GM23338 (cell line): ENCODE measurements around the gene GLCE. TPM values are rescaled to one million over a fixed set of nuclear protein-coding genes. Genes with fewer than 3 reads are reported as not detected.

ENCODE experiments used
- ATAC-seq: fragments of 200-7000 bp; cut with Tn5 transposase; 3 replicates; pipeline ENCODE4 v1.9.1; 2020
- DNase-seq: peaks from one replicate; pipeline ENCODE4 v3.0.0-alpha.2; 2015; ENCODE audit warnings: low spot score
- H2AFZ ChIP-seq: fragments of 200-600 bp; sonication (generic); 2 replicates; pipeline ENCODE4 v1.8.0; 2016; ENCODE audit warnings: antibody characterized with exemption, mild to moderate bottlenecking, moderate library complexity
- H3F3A ChIP-seq: fragments of 200-600 bp; sonication (generic); replicated peaks from 2 replicates; pipeline ENCODE4 v1.8.0; 2017; ENCODE audit warnings: antibody characterized with exemption, mixed run types, low read depth
- H3K27ac ChIP-seq: fragments of 200-600 bp; sonication (generic); 2 replicates; pipeline ENCODE4 v1.6.1; 2016; ENCODE audit warnings: low read depth
- H3K27me3 ChIP-seq: fragments of 200-600 bp; sonication (generic); 2 replicates; pipeline ENCODE4 v1.8.0; 2016; ENCODE audit warnings: mild to moderate bottlenecking, mixed run types, moderate library complexity; ENCODE audit not compliant: insufficient read depth
- H3K36me3 ChIP-seq: fragments of 200-600 bp; sonication (generic); 2 replicates; pipeline ENCODE4 v1.8.0; 2016; ENCODE audit warnings: mild to moderate bottlenecking; ENCODE audit not compliant: insufficient read depth
- H3K4me1 ChIP-seq: fragments of 200-600 bp; sonication (generic); 2 replicates; pipeline ENCODE4 v1.8.0; 2016; ENCODE audit warnings: mild to moderate bottlenecking, moderate library complexity; ENCODE audit not compliant: insufficient read depth
- H3K4me2 ChIP-seq: fragments of 200-600 bp; sonication (generic); 2 replicates; pipeline ENCODE4 v1.7.1; 2017; ENCODE audit warnings: mixed run types
- H3K4me3 ChIP-seq: fragments of 200-600 bp; sonication (generic); 2 replicates; pipeline ENCODE4 v1.6.1; 2016; ENCODE audit warnings: mixed run types
- H3K79me2 ChIP-seq: fragments of 200-600 bp; sonication (generic); replicated peaks from 2 replicates; pipeline ENCODE4 v1.8.0; 2017; ENCODE audit warnings: mild to moderate bottlenecking; ENCODE audit not compliant: insufficient read depth
- H3K9me2 ChIP-seq: fragments of 200-600 bp; sonication (generic); 2 replicates; pipeline ENCODE4 v1.8.0; 2017; ENCODE audit not compliant: insufficient read depth
- H4K20me1 ChIP-seq: fragments of 200-600 bp; sonication (generic); replicated peaks from 2 replicates; pipeline ENCODE4 v1.8.0; 2017; ENCODE audit warnings: mild to moderate bottlenecking; ENCODE audit not compliant: insufficient read depth
- H3K27ac Mint-ChIP-seq: 2 replicates; pipeline ENCODE4 v1.8.0; 2020; ENCODE audit warnings: inconsistent platforms, mild to moderate bottlenecking, moderate library complexity, mixed read lengths
- H3K27me3 Mint-ChIP-seq: 3 replicates; pipeline ENCODE4 v1.8.0; 2022; ENCODE audit warnings: low read depth, mild to moderate bottlenecking, moderate library complexity, mixed read lengths, inconsistent platforms; ENCODE audit not compliant: insufficient read depth, poor library complexity
- H3K36me3 Mint-ChIP-seq: 3 replicates; pipeline ENCODE4 v1.8.0; 2021; ENCODE audit warnings: low read depth, mild to moderate bottlenecking, inconsistent platforms, moderate library complexity, mixed read lengths
- H3K4me1 Mint-ChIP-seq: 3 replicates; pipeline ENCODE4 v1.8.0; 2020; ENCODE audit warnings: mild to moderate bottlenecking, inconsistent platforms, mixed read lengths
- H3K4me3 Mint-ChIP-seq: 3 replicates; pipeline ENCODE4 v1.8.0; 2021; ENCODE audit warnings: moderate library complexity, mild to moderate bottlenecking, inconsistent platforms, mixed read lengths
- H3K9me3 Mint-ChIP-seq: 3 replicates; pipeline ENCODE4 v1.8.0; 2020; ENCODE audit warnings: moderate library complexity, mild to moderate bottlenecking, inconsistent platforms, mixed read lengths
- CREB1 ChIP-seq: fragments of 250-450 bp; sonication (Bioruptor Pico); IDR thresholded peaks from 2 replicates; pipeline ENCODE4 v1.5.0; 2020; ENCODE audit warnings: low read depth, mild to moderate bottlenecking, moderate library complexity
- EZH2 ChIP-seq: fragments of 200-600 bp; sonication (generic); IDR thresholded peaks from one replicate; pipeline ENCODE4 v1.8.0; 2017; ENCODE audit warnings: antibody characterized with exemption, mild to moderate bottlenecking, low read depth; ENCODE audit not compliant: unreplicated experiment
- EZH2phosphoT487 ChIP-seq: fragments of 200-600 bp; sonication (generic); IDR thresholded peaks from one replicate; pipeline ENCODE4 v1.8.1; 2018; ENCODE audit warnings: antibody characterized with exemption; ENCODE audit not compliant: unreplicated experiment
- JUNB ChIP-seq: IDR thresholded peaks from one replicate; pipeline ENCODE4 v1.6.1; 2016; ENCODE audit warnings: antibody characterized with exemption; ENCODE audit not compliant: unreplicated experiment
- NANOG ChIP-seq: IDR thresholded peaks from 2 replicates; pipeline ENCODE4 v1.6.1; 2016; ENCODE audit warnings: antibody characterized with exemption, borderline replicate concordance
- ZNF114 ChIP-seq: fragments of 250-450 bp; sonication (Bioruptor Pico); IDR thresholded peaks from 2 replicates; pipeline ENCODE4 v1.5.0; 2020; ENCODE audit warnings: mild to moderate bottlenecking, moderate library complexity
- ZNF331 ChIP-seq: fragments of 250-450 bp; sonication (Bioruptor Pico); IDR thresholded peaks from 2 replicates; pipeline ENCODE4 v1.5.0; 2020; ENCODE audit warnings: low read depth, mild to moderate bottlenecking, moderate library complexity
- polyA plus RNA-seq: library from polyadenylated mRNA; unstranded; fragments of >200 nt; fragmentation: Nextera tagmentation; extraction: Ambion mirVana; gene quantifications from 2 replicates; pipeline ENCODE4 v1.2.1, GENCODE V29; 2016
- total RNA-seq: library from RNA; depleted of rRNA; stranded (reverse); fragments of >200 nt; shearing (Covaris generic); gene quantifications from 2 replicates; pipeline ENCODE4 v1.2.3, GENCODE V29; 2014
- TF ChIP-seq, protein P1 (sequence below), 2 experiments: fragments of 200-600 bp in 1 of 2; sonication (generic) in 1 of 2; conservative IDR thresholded peaks; 2 replicates each; pipeline versions ENCODE4 v1.5.1 to v1.6.1; 2016 to 2017; ENCODE audit warnings: antibody characterized with exemption in 2 of 2, low read depth in 2 of 2, mild to moderate bottlenecking in 2 of 2, moderate library complexity in 1 of 2
- TF ChIP-seq, protein P2 (sequence below): fragments of 250-450 bp; sonication (Bioruptor Pico); IDR thresholded peaks from 2 replicates; pipeline ENCODE4 v1.5.0; 2020; ENCODE audit warnings: mild to moderate bottlenecking, moderate library complexity
- TF ChIP-seq, protein P3 (sequence below): IDR thresholded peaks from 2 replicates; pipeline ENCODE4 v1.6.1; 2016; ENCODE audit warnings: antibody characterized with exemption
- TF ChIP-seq, protein P4 (sequence below): IDR thresholded peaks from one replicate; pipeline ENCODE4 v1.6.1; 2018; ENCODE audit warnings: antibody characterized with exemption; ENCODE audit not compliant: unreplicated experiment

The GLCE gene
- total and polyA plus RNA-seq, 2 experiments from 2014 or later: 7.5 to 15.5 TPM

DNA sequence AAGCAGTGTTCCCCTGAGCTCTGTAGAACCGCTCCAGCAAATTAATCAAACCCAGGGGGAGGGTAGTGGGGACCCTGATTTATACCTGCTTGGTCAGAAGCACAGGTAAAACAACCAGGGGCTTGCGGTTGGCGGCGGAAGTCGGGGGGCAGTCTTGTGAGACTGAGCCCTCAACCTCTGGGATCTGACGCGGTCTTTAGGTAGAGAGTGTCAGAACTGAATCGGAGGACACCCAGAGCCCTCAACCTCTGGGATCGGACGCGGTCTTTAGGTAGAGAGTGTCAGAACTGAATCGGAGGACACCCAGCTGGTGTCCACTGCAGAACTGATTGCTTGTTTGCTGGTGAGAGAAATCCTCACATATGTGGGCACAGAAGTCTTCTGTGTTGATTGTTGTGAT, 125.4 kb downstream of the GLCE start:
- Mint-ChIP-seq H3K36me3 (no peaks in the 10 kb centered on the region), H3K4me1 (peaks cover 12% of the 10 kb centered on the region), H3K27me3 (no peaks in the 10 kb centered on the region), H3K27ac (no peak overlapping the region), H3K4me3 (no peak overlapping the region), H3K9me3 (no peaks in the 10 kb centered on the region)
- H4K20me1 ChIP-seq: no peaks in the 10 kb centered on the region
- no peaks in the 10 kb centered on the region for H3F3A ChIP-seq
- H3K79me2 ChIP-seq: no peaks in the 10 kb centered on the region
- H3K9me2 ChIP-seq: no peaks in the 10 kb centered on the region
- H3K27me3 ChIP-seq: no peaks in the 10 kb centered on the region
- DNase-seq (no peak), ATAC-seq (no peak)
- H3K4me1 ChIP-seq: peaks cover 7% of the 10 kb centered on the region; the same call in 1 of the 2 replicates
- H3K4me2 ChIP-seq: no peak overlapping the region
- TF ChIP-seq, protein P1, sequence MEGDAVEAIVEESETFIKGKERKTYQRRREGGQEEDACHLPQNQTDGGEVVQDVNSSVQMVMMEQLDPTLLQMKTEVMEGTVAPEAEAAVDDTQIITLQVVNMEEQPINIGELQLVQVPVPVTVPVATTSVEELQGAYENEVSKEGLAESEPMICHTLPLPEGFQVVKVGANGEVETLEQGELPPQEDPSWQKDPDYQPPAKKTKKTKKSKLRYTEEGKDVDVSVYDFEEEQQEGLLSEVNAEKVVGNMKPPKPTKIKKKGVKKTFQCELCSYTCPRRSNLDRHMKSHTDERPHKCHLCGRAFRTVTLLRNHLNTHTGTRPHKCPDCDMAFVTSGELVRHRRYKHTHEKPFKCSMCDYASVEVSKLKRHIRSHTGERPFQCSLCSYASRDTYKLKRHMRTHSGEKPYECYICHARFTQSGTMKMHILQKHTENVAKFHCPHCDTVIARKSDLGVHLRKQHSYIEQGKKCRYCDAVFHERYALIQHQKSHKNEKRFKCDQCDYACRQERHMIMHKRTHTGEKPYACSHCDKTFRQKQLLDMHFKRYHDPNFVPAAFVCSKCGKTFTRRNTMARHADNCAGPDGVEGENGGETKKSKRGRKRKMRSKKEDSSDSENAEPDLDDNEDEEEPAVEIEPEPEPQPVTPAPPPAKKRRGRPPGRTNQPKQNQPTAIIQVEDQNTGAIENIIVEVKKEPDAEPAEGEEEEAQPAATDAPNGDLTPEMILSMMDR (conservative IDR thresholded peaks at IDR 0.05; ENCODE audit: low read depth in 2 of 2): no peak
- TF ChIP-seq, protein P2, sequence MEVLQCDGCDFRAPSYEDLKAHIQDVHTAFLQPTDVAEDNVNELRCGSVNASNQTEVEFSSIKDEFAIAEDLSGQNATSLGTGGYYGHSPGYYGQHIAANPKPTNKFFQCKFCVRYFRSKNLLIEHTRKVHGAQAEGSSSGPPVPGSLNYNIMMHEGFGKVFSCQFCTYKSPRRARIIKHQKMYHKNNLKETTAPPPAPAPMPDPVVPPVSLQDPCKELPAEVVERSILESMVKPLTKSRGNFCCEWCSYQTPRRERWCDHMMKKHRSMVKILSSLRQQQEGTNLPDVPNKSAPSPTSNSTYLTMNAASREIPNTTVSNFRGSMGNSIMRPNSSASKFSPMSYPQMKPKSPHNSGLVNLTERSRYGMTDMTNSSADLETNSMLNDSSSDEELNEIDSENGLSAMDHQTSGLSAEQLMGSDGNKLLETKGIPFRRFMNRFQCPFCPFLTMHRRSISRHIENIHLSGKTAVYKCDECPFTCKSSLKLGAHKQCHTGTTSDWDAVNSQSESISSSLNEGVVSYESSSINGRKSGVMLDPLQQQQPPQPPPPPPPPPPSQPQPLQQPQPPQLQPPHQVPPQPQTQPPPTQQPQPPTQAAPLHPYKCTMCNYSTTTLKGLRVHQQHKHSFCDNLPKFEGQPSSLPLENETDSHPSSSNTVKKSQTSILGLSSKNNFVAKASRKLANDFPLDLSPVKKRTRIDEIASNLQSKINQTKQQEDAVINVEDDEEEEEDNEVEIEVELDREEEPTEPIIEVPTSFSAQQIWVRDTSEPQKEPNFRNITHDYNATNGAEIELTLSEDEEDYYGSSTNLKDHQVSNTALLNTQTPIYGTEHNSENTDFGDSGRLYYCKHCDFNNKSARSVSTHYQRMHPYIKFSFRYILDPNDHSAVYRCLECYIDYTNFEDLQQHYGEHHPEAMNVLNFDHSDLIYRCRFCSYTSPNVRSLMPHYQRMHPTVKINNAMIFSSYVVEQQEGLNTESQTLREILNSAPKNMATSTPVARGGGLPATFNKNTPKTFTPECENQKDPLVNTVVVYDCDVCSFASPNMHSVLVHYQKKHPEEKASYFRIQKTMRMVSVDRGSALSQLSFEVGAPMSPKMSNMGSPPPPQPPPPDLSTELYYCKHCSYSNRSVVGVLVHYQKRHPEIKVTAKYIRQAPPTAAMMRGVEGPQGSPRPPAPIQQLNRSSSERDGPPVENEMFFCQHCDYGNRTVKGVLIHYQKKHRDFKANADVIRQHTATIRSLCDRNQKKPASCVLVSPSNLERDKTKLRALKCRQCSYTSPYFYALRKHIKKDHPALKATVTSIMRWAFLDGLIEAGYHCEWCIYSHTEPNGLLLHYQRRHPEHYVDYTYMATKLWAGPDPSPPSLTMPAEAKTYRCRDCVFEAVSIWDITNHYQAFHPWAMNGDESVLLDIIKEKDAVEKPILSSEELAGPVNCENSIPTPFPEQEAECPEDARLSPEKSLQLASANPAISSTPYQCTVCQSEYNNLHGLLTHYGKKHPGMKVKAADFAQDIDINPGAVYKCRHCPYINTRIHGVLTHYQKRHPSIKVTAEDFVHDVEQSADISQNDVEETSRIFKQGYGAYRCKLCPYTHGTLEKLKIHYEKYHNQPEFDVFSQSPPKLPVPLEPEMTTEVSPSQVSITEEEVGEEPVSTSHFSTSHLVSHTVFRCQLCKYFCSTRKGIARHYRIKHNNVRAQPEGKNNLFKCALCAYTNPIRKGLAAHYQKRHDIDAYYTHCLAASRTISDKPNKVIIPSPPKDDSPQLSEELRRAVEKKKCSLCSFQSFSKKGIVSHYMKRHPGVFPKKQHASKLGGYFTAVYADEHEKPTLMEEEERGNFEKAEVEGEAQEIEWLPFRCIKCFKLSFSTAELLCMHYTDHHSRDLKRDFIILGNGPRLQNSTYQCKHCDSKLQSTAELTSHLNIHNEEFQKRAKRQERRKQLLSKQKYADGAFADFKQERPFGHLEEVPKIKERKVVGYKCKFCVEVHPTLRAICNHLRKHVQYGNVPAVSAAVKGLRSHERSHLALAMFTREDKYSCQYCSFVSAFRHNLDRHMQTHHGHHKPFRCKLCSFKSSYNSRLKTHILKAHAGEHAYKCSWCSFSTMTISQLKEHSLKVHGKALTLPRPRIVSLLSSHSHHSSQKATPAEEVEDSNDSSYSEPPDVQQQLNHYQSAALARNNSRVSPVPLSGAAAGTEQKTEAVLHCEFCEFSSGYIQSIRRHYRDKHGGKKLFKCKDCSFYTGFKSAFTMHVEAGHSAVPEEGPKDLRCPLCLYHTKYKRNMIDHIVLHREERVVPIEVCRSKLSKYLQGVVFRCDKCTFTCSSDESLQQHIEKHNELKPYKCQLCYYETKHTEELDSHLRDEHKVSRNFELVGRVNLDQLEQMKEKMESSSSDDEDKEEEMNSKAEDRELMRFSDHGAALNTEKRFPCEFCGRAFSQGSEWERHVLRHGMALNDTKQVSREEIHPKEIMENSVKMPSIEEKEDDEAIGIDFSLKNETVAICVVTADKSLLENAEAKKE (CRISPR knock-in tag): no peak
- TF ChIP-seq EZH2 (no peak), ZNF331 (CRISPR knock-in tag) (no peak), EZH2phosphoT487 (no peak), NANOG (no peak), CREB1 (CRISPR knock-in tag) (no peak), JUNB (no peak), ZNF114 (CRISPR knock-in tag) (no peak)
- TF ChIP-seq, protein P3, sequence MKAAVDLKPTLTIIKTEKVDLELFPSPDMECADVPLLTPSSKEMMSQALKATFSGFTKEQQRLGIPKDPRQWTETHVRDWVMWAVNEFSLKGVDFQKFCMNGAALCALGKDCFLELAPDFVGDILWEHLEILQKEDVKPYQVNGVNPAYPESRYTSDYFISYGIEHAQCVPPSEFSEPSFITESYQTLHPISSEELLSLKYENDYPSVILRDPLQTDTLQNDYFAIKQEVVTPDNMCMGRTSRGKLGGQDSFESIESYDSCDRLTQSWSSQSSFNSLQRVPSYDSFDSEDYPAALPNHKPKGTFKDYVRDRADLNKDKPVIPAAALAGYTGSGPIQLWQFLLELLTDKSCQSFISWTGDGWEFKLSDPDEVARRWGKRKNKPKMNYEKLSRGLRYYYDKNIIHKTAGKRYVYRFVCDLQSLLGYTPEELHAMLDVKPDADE: no peak
- TF ChIP-seq, protein P4, sequence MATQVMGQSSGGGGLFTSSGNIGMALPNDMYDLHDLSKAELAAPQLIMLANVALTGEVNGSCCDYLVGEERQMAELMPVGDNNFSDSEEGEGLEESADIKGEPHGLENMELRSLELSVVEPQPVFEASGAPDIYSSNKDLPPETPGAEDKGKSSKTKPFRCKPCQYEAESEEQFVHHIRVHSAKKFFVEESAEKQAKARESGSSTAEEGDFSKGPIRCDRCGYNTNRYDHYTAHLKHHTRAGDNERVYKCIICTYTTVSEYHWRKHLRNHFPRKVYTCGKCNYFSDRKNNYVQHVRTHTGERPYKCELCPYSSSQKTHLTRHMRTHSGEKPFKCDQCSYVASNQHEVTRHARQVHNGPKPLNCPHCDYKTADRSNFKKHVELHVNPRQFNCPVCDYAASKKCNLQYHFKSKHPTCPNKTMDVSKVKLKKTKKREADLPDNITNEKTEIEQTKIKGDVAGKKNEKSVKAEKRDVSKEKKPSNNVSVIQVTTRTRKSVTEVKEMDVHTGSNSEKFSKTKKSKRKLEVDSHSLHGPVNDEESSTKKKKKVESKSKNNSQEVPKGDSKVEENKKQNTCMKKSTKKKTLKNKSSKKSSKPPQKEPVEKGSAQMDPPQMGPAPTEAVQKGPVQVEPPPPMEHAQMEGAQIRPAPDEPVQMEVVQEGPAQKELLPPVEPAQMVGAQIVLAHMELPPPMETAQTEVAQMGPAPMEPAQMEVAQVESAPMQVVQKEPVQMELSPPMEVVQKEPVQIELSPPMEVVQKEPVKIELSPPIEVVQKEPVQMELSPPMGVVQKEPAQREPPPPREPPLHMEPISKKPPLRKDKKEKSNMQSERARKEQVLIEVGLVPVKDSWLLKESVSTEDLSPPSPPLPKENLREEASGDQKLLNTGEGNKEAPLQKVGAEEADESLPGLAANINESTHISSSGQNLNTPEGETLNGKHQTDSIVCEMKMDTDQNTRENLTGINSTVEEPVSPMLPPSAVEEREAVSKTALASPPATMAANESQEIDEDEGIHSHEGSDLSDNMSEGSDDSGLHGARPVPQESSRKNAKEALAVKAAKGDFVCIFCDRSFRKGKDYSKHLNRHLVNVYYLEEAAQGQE: no peak
- H3K27ac ChIP-seq: no peak overlapping the region
- H2AFZ ChIP-seq: no peak overlapping the region
- no peaks in the 10 kb centered on the region for H3K36me3 ChIP-seq
- no peak overlapping the region for H3K4me3 ChIP-seq
